ENCODE data around the gene CFLAR. TPM values are rescaled to one million over a fixed set of nuclear protein-coding genes. Genes with fewer than 3 reads are reported as not detected.
A peak's percentile ranks its signal among the peaks of the same experiment; 100 is the strongest.

Gene CFLAR
- total and polyA plus RNA-seq, 2 of the 13 experiments (the other 11 are each of a cell fraction or from before 2014, with no cell fraction given): 43.8 to 92.1 TPM

DNA sequence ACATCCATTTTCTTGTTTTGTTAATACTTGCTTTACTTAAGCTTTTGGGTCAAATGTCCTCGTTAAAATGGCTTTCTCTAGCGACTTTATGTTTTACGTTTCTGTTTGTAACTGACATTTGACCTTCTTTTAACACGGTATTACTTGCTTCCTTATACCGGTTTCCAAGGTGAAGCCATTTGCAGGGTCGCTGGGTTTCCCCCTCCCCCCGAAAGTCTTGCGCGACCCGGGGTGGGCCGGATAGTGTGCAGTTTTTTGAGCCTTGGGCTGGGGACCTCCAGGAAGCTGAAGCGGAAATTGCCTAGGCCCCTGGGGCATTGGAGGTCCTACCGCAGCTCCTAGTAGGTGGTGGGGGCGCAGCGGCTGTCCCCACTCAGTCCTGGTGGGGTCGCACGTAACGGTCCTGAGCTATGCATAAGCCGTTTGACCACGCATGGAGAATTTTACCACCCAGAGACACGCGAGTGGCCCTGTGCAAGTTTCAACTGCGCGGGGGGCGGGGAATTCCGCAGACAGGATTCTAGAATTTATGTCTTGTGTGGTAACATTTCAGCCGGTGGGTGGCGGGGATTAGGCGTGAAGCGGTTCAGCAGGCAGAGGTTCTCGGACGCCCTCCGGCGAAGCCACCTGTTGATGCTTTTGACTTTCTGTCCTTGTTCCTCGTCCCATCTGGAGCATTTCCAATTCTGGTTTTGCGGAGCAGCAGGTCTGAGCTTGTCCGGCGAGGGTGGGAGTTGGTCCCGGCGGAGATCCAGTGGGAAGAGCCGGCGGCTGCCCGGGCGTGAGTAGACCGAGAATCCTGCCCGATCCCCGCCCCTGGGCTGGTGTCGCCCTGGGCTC is 2.4 kb downstream of the CFLAR start (continued):
- TF ChIP-seq, protein P1, sequence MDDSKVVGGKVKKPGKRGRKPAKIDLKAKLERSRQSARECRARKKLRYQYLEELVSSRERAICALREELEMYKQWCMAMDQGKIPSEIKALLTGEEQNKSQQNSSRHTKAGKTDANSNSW (CRISPR knock-in tag; IDR thresholded peaks at IDR 0.05; ENCODE audit: borderline replicate concordance): 0 out of 2 replicates have a peak, but pooled peaks have one; percentile 27
- TF ChIP-seq SNAPC2 (CRISPR knock-in tag; IDR thresholded peaks at IDR 0.05) (no peak), ZNF619 (CRISPR knock-in tag; IDR thresholded peaks at IDR 0.05) (no peak; the same call in none of the 2 replicates), MIXL1 (CRISPR knock-in tag; IDR thresholded peaks at IDR 0.05) (no peak), ATF5 (CRISPR knock-in tag; IDR thresholded peaks at IDR 0.05; ENCODE audit: low read depth) (peak; percentile 92; the same call in 1 of the 2 replicates), MAFK (conservative IDR thresholded peaks at IDR 0.05 in 1 of 2, IDR thresholded peaks at IDR 0.05 in 1 of 2; ENCODE audit: low read length in 2 of 2) (no peak), SNRNP70 (IDR thresholded peaks at IDR 0.05; ENCODE audit: low read depth, low read length) (no peak), CREM (IDR thresholded peaks at IDR 0.05) (peak; percentile 41; the same call in 1 of the 2 replicates), CREM (CRISPR knock-in tag; IDR thresholded peaks at IDR 0.05) (no peak), PHF5A (CRISPR knock-in tag; IDR thresholded peaks at IDR 0.05; ENCODE audit: low read depth, unreplicated experiment) (no peak), ZNF781 (CRISPR knock-in tag; IDR thresholded peaks at IDR 0.05; ENCODE audit: borderline replicate concordance, not compliant biosample characterization) (no peak), PHB2 (IDR thresholded peaks at IDR 0.05; ENCODE audit: partially characterized antibody) (no peak), ZNF552 (CRISPR knock-in tag; IDR thresholded peaks at IDR 0.05; ENCODE audit: borderline replicate concordance) (peak; percentile 67; the same call in 1 of the 2 replicates), MAX (IDR thresholded peaks at IDR 0.05) (peak; percentile 79), ZNF160 (CRISPR knock-in tag; IDR thresholded peaks at IDR 0.05) (peak; percentile 84), ISL2 (CRISPR knock-in tag; IDR thresholded peaks at IDR 0.05) (peak; percentile 75), ETV6 (CRISPR knock-in tag; conservative IDR thresholded peaks at IDR 0.05) (peak; percentile 89), RARG (CRISPR knock-in tag; IDR thresholded peaks at IDR 0.05; ENCODE audit: low read depth) (peak; percentile 86; the same call in 1 of the 2 replicates), PPARG (CRISPR knock-in tag; conservative IDR thresholded peaks at IDR 0.05) (peak; percentile 57), ADNP (CRISPR knock-in tag; IDR thresholded peaks at IDR 0.05) (no peak), NFKB2 (CRISPR knock-in tag; IDR thresholded peaks at IDR 0.05; ENCODE audit: borderline replicate concordance) (peak; percentile 83; the same call in 1 of the 2 replicates), GATA4 (IDR thresholded peaks at IDR 0.05; ENCODE audit: borderline replicate concordance, low read depth) (no peak)
- TF ChIP-seq, protein P2, sequence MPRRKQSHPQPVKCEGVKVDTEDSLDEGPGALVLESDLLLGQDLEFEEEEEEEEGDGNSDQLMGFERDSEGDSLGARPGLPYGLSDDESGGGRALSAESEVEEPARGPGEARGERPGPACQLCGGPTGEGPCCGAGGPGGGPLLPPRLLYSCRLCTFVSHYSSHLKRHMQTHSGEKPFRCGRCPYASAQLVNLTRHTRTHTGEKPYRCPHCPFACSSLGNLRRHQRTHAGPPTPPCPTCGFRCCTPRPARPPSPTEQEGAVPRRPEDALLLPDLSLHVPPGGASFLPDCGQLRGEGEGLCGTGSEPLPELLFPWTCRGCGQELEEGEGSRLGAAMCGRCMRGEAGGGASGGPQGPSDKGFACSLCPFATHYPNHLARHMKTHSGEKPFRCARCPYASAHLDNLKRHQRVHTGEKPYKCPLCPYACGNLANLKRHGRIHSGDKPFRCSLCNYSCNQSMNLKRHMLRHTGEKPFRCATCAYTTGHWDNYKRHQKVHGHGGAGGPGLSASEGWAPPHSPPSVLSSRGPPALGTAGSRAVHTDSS (CRISPR knock-in tag; conservative IDR thresholded peaks at IDR 0.05): peak; percentile 54; the same call in 1 of the 2 replicates
- TF ChIP-seq, protein P3, sequence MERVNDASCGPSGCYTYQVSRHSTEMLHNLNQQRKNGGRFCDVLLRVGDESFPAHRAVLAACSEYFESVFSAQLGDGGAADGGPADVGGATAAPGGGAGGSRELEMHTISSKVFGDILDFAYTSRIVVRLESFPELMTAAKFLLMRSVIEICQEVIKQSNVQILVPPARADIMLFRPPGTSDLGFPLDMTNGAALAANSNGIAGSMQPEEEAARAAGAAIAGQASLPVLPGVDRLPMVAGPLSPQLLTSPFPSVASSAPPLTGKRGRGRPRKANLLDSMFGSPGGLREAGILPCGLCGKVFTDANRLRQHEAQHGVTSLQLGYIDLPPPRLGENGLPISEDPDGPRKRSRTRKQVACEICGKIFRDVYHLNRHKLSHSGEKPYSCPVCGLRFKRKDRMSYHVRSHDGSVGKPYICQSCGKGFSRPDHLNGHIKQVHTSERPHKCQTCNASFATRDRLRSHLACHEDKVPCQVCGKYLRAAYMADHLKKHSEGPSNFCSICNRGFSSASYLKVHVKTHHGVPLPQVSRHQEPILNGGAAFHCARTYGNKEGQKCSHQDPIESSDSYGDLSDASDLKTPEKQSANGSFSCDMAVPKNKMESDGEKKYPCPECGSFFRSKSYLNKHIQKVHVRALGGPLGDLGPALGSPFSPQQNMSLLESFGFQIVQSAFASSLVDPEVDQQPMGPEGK (CRISPR knock-in tag; IDR thresholded peaks at IDR 0.05): peak; percentile 95
- TF ChIP-seq, protein P4, sequence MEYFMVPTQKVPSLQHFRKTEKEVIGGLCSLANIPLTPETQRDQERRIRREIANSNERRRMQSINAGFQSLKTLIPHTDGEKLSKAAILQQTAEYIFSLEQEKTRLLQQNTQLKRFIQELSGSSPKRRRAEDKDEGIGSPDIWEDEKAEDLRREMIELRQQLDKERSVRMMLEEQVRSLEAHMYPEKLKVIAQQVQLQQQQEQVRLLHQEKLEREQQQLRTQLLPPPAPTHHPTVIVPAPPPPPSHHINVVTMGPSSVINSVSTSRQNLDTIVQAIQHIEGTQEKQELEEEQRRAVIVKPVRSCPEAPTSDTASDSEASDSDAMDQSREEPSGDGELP (IDR thresholded peaks at IDR 0.05; ENCODE audit: borderline replicate concordance, low read depth): no peak; the same call in 1 of the 2 replicates
